Naive thymus-derived CD4-positive, alpha-beta T cell (primary cell): Measurements from ENCODE around the gene SLC4A4. TPM values are rescaled to one million over a fixed set of nuclear protein-coding genes. Genes with fewer than 3 reads are reported as not detected.

Source experiments
- ATAC-seq: fragments of 150-1000 bp; cut with Tn5 transposase; 2 replicates; pipeline ENCODE4 v1.10.0; 2021; ENCODE audit warnings: mild to moderate bottlenecking, moderate library complexity
- CTCF ChIA-PET: fragments of 350-600 bp; sonication (Branson Sonifier 250); formaldehyde crosslinking; loops from one replicate; lab custom pipeline; 2021; ENCODE audit warnings: antibody characterized with exemption; lab: Charles Lee
- POLR2A ChIA-PET: fragments of 350-600 bp; sonication (Branson Sonifier 250); formaldehyde crosslinking; loops from one replicate; lab custom pipeline; 2021; ENCODE audit warnings: antibody characterized with exemption, inconsistent platforms; lab: Charles Lee
- DNase-seq, 9 donors: peaks; one replicate each; pipeline versions ENCODE4 v3.0.0 to v3.0.0-alpha.2; 2020 to 2022; ENCODE audit warnings: mixed read lengths in 1 of 9
- H3K27ac ChIP-seq: one replicate; pipeline ENCODE4 v1.7.0; 2013; ENCODE audit warnings: mild to moderate bottlenecking, low read depth, low read length, moderate library complexity
- H3K27me3 ChIP-seq, 2 donors: one replicate each; pipeline ENCODE4 v1.7.0; 2013; ENCODE audit warnings: low read length in 2 of 2, mild to moderate bottlenecking in 2 of 2, moderate library complexity in 2 of 2; ENCODE audit not compliant: control insufficient read depth in 2 of 2, insufficient read depth in 2 of 2
- H3K36me3 ChIP-seq, 3 experiments: 1 replicate in 2 of 3; 2 replicates in 1 of 3; pipeline ENCODE4 v1.7.0; 2013; ENCODE audit warnings: low read length in 3 of 3, mild to moderate bottlenecking in 3 of 3, moderate library complexity in 1 of 3; ENCODE audit not compliant: insufficient read depth in 3 of 3, control insufficient read depth in 2 of 3
- H3K4me1 ChIP-seq, 2 donors: one replicate each; pipeline ENCODE4 v1.7.0; 2013; ENCODE audit warnings: low read length in 2 of 2, mild to moderate bottlenecking in 2 of 2, moderate library complexity in 1 of 2; ENCODE audit not compliant: control insufficient read depth in 2 of 2, insufficient read depth in 2 of 2
- H3K4me3 ChIP-seq: 2 replicates; pipeline ENCODE4 v1.7.0; 2013; ENCODE audit warnings: mild to moderate bottlenecking, low read length
- H3K9me3 ChIP-seq, 3 experiments: 1 replicate in 2 of 3; 2 replicates in 1 of 3; pipeline ENCODE4 v1.7.0; 2013; ENCODE audit warnings: low read length in 3 of 3; ENCODE audit not compliant: control insufficient read depth in 2 of 3
- H3K27ac Mint-ChIP-seq, 9 donors: one replicate each; pipeline ENCODE4 v1.8.0; 2020 to 2022; ENCODE audit warnings: mixed read lengths in 9 of 9, mild to moderate bottlenecking in 8 of 9, moderate library complexity in 5 of 9, inconsistent platforms in 2 of 9
- H3K27me3 Mint-ChIP-seq, 5 donors: one replicate each; pipeline ENCODE4 v1.8.0; 2021 to 2022; ENCODE audit warnings: mixed read lengths in 5 of 5, mild to moderate bottlenecking in 1 of 5
- H3K36me3 Mint-ChIP-seq, 5 donors: one replicate each; pipeline ENCODE4 v1.8.0; 2020 to 2022; ENCODE audit warnings: mixed read lengths in 5 of 5, mild to moderate bottlenecking in 3 of 5, inconsistent platforms in 1 of 5
- H3K4me1 Mint-ChIP-seq, 7 donors: one replicate each; pipeline ENCODE4 v1.8.0; 2020 to 2022; ENCODE audit warnings: mixed read lengths in 7 of 7, mild to moderate bottlenecking in 3 of 7, inconsistent platforms in 1 of 7
- H3K4me3 Mint-ChIP-seq, 10 donors: one replicate each; pipeline ENCODE4 v1.8.0; 2020 to 2022; ENCODE audit warnings: mild to moderate bottlenecking in 10 of 10, mixed read lengths in 10 of 10, moderate library complexity in 6 of 10, inconsistent platforms in 2 of 10
- H3K9me3 Mint-ChIP-seq, 11 donors: one replicate each; pipeline ENCODE4 v1.8.0; 2020 to 2022; ENCODE audit warnings: mixed read lengths in 11 of 11, mild to moderate bottlenecking in 4 of 11, inconsistent platforms in 1 of 11, moderate library complexity in 1 of 11
- intact Hi-C, 2 donors: fragments of 100-400 bp; cut with micrococcal nuclease; formaldehyde crosslinking; loops; one replicate each; pipeline ENCODE4 v1.15.1; 2023
- polyA plus RNA-seq, 2 donors: library from polyadenylated mRNA; unstranded; fragments of 300-500 nt; fragmentation: Illumina TruSeq; gene quantifications; one replicate each; pipeline ENCODE4 v1.2.3, GENCODE V29; 2021
- total RNA-seq, 6 experiments: library from RNA in 5 of 6; stranded (reverse) in 5 of 6; gene quantifications; 1 replicate in 5 of 6; 2 replicates in 1 of 6; pipeline ENCODE4 v1.2.3 and lab custom pipeline; 2021 to 2026

SLC4A4 gene
- total and polyA plus RNA-seq, 7 experiments from 2014 or later: 0.36 to 2.7 (median 1.2) TPM; not detected in 4

- no peaks in the 10 kb centered on the region for H3K36me3 Mint-ChIP-seq
- POLR2A ChIA-PET: no interaction called here
- H3K27ac Mint-ChIP-seq: no peak overlapping the region
- peaks cover 0 to 7% (median 0%) of the 10 kb centered on the region in 5 donors for H3K27me3 Mint-ChIP-seq
- H3K36me3 ChIP-seq: no peaks in the 10 kb centered on the region
- H3K9me3 ChIP-seq: no peaks in the 10 kb centered on the region
- no peak overlapping the region for H3K27ac ChIP-seq
- no peak overlapping the region for H3K4me3 Mint-ChIP-seq
- H3K4me1 Mint-ChIP-seq: peaks cover 0 to 5% (median 0%) of the 10 kb centered on the region in 7 donors
- ATAC-seq: no peak
- no peaks in the 10 kb centered on the region for H3K4me1 ChIP-seq
- H3K4me3 ChIP-seq: no peak overlapping the region
- no peaks in the 10 kb centered on the region for H3K9me3 Mint-ChIP-seq
- intact Hi-C loops: no loop called here
- no peaks in the 10 kb centered on the region for H3K27me3 ChIP-seq
- CTCF ChIA-PET: no interaction called here
- DNase-seq: no peak
Measured at GRCh38 chr4:71553605-71554004, 214.8 kb downstream of the SLC4A4 start.

- no peak for DNase-seq
Measured at GRCh38 chr4:71554025-71554424, 215.2 kb downstream of the SLC4A4 start.

GRCh38 chr4:71558248-71558647 lies 219.4 kb downstream of the SLC4A4 start:
- POLR2A ChIA-PET: no interaction called here
- Mint-ChIP-seq H3K27ac (no peak overlapping the region), H3K4me1 (no peaks in the 10 kb centered on the region), H3K9me3 (no peaks in the 10 kb centered on the region), H3K27me3 (peaks cover 0 to 7% (median 0%) of the 10 kb centered on the region in 5 donors), H3K36me3 (no peaks in the 10 kb centered on the region), H3K4me3 (no peak overlapping the region)
- CTCF ChIA-PET: no interaction called here
- no peaks in the 10 kb centered on the region for H3K27me3 ChIP-seq
- H3K4me3 ChIP-seq: no peak overlapping the region
- ATAC-seq: no peak
- H3K27ac ChIP-seq: no peak overlapping the region
- no peaks in the 10 kb centered on the region for H3K9me3 ChIP-seq
- DNase-seq: no peak
- no peaks in the 10 kb centered on the region for H3K4me1 ChIP-seq
- H3K36me3 ChIP-seq: no peaks in the 10 kb centered on the region
- intact Hi-C loops: no loop called here

More at GRCh38 chr4:71554025-71554424, 215.2 kb downstream of the SLC4A4 start:
- Histone ChIP-seq H3K4me1 (no peaks in the 10 kb centered on the region), H3K9me3 (no peaks in the 10 kb centered on the region), H3K27me3 (no peaks in the 10 kb centered on the region), H3K4me3 (no peak overlapping the region), H3K36me3 (no peaks in the 10 kb centered on the region), H3K27ac (no peak overlapping the region)
- no peak overlapping the region for H3K27ac Mint-ChIP-seq
- ChIA-PET CTCF (no interaction called here), POLR2A (no interaction called here)
- no peaks in the 10 kb centered on the region for H3K36me3 Mint-ChIP-seq
- no peaks in the 10 kb centered on the region for H3K9me3 Mint-ChIP-seq
- intact Hi-C loops: no loop called here
- H3K4me3 Mint-ChIP-seq: no peak overlapping the region
- peaks cover 0 to 7% (median 0%) of the 10 kb centered on the region in 5 donors for H3K27me3 Mint-ChIP-seq
- peaks cover 0 to 5% (median 0%) of the 10 kb centered on the region in 7 donors for H3K4me1 Mint-ChIP-seq
- no peak for ATAC-seq

DNA sequence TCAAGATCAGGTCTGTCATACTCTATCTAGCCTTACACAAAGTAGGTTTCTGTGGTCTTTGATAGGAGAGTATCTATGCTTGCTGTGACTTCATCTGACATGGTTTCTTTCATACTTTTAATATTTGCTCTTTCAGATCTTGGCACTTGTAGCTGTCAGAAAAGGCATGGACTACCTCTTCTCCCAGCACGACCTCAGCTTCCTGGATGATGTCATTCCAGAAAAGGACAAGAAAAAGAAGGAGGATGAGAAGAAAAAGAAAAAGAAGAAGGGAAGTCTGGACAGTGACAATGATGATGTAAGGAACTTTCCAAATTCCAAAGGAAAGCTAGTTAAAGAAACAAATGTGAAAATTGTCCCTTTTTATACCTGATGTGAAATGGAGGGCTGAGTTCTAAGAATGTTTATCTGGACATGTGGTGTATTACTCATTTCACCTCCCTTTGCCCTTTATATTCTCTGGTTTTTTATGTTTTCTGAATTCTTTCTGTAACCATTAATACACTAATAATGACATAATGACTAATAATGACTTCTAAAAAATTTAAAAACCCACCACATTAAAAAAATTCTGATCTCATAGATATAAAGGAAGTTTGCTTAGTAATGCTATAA lies 221.2 kb downstream of the SLC4A4 start:
- ChIA-PET CTCF (no interaction called here), POLR2A (no interaction called here)
- Mint-ChIP-seq H3K9me3 (no peaks in the 10 kb centered on the region), H3K4me3 (no peak overlapping the region), H3K27me3 (peaks cover 0 to 7% (median 0%) of the 10 kb centered on the region in 5 donors), H3K27ac (no peak overlapping the region), H3K36me3 (no peaks in the 10 kb centered on the region), H3K4me1 (no peaks in the 10 kb centered on the region)
- no peak overlapping the region for H3K27ac ChIP-seq
- no peaks in the 10 kb centered on the region for H3K27me3 ChIP-seq
- intact Hi-C loops: no loop called here
- H3K9me3 ChIP-seq: no peaks in the 10 kb centered on the region
- no peak for DNase-seq
- H3K36me3 ChIP-seq: no peaks in the 10 kb centered on the region
- no peak for ATAC-seq
- no peaks in the 10 kb centered on the region for H3K4me1 ChIP-seq
- no peak overlapping the region for H3K4me3 ChIP-seq

- POLR2A ChIA-PET: no interaction called here
- no peaks in the 10 kb centered on the region for H3K9me3 Mint-ChIP-seq
- ATAC-seq: no peak
Measured at GRCh38 chr4:71564775-71565174, 226.0 kb downstream of the SLC4A4 start.

GRCh38 chr4:71566856-71567255 lies 228.0 kb downstream of the SLC4A4 start:
- no peak overlapping the region for H3K27ac Mint-ChIP-seq
- DNase-seq (no peak), ATAC-seq (no peak)
- no peaks in the 10 kb centered on the region for H3K9me3 Mint-ChIP-seq
- no peaks in the 10 kb centered on the region for H3K36me3 Mint-ChIP-seq
- CTCF ChIA-PET: no interaction called here
- H3K4me1 Mint-ChIP-seq: no peaks in the 10 kb centered on the region
- Histone ChIP-seq H3K9me3 (no peaks in the 10 kb centered on the region), H3K4me3 (no peak overlapping the region), H3K4me1 (no peaks in the 10 kb centered on the region), H3K27me3 (no peaks in the 10 kb centered on the region), H3K27ac (no peak overlapping the region), H3K36me3 (no peaks in the 10 kb centered on the region)
- no peak overlapping the region for H3K4me3 Mint-ChIP-seq
- intact Hi-C loops: no loop called here
- POLR2A ChIA-PET: no interaction called here
- H3K27me3 Mint-ChIP-seq: peaks cover 0 to 6% (median 0%) of the 10 kb centered on the region in 5 donors

More at GRCh38 chr4:71564775-71565174, 226.0 kb downstream of the SLC4A4 start:
- DNase-seq: no peak
- no peaks in the 10 kb centered on the region for H3K27me3 ChIP-seq
- H3K27ac Mint-ChIP-seq: no peak overlapping the region
- H3K36me3 Mint-ChIP-seq: no peaks in the 10 kb centered on the region
- no peak overlapping the region for H3K4me3 Mint-ChIP-seq
- no peak overlapping the region for H3K27ac ChIP-seq
- intact Hi-C loops: no loop called here
- no peaks in the 10 kb centered on the region for H3K9me3 ChIP-seq
- H3K36me3 ChIP-seq: no peaks in the 10 kb centered on the region
- no peak overlapping the region for H3K4me3 ChIP-seq
- CTCF ChIA-PET: no interaction called here
- peaks cover 0 to 6% (median 0%) of the 10 kb centered on the region in 5 donors for H3K27me3 Mint-ChIP-seq
- no peaks in the 10 kb centered on the region for H3K4me1 Mint-ChIP-seq
- no peaks in the 10 kb centered on the region for H3K4me1 ChIP-seq

DNA sequence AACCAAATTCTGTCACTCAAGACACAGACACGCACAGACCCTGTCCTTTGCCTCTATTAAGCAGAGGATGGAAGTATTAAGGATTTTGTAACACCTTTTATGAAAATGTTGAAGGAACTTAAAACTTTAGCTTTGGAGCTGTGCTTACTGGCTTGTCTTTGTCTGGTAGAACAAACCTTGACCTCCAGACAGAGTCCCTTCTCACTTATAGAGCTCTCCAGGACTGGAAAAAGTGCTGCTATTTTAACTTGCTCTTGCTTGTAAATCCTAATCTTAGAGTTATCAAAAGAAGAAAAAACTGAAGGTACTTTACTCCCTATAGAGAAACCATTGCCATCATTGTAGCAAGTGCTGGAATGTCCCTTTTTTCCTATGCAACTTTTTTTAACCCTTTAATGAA lies 229.3 kb downstream of the SLC4A4 start:
- Histone ChIP-seq H3K4me1 (no peaks in the 10 kb centered on the region), H3K27me3 (no peaks in the 10 kb centered on the region), H3K27ac (no peak overlapping the region), H3K9me3 (no peaks in the 10 kb centered on the region), H3K4me3 (no peak overlapping the region), H3K36me3 (no peaks in the 10 kb centered on the region)
- Mint-ChIP-seq H3K27ac (no peak overlapping the region), H3K27me3 (peaks cover 0 to 6% (median 0%) of the 10 kb centered on the region in 5 donors), H3K4me1 (no peaks in the 10 kb centered on the region), H3K36me3 (no peaks in the 10 kb centered on the region), H3K9me3 (peaks cover 0 to 2% (median 0%) of the 10 kb centered on the region in 11 donors), H3K4me3 (no peak overlapping the region)
- no peak for ATAC-seq
- intact Hi-C loops: no loop called here
- DNase-seq: no peak
- POLR2A ChIA-PET: no interaction called here
- CTCF ChIA-PET: interaction anchor here (0.6 kb wide), 1 partner anchor 1212 kb away, joined by 3 read pairs; no protein-coding TSS in a partner anchor
